ENCODE data around the gene ZNF277. TPM values are rescaled to one million over a fixed set of nuclear protein-coding genes. Genes with fewer than 3 reads are reported as not detected.

Gene ZNF277
- total RNA-seq, 4 donors from 2014 or later, result 19.5 to 27.1 (median 25.7) TPM

- TF ChIP-seq EP300 (IDR thresholded peaks at IDR 0.05), result no peak
- TF ChIP-seq POLR2AphosphoS5 (IDR thresholded peaks at IDR 0.05), result no peak
- TF ChIP-seq CTCF (IDR thresholded peaks at IDR 0.05), result no peak
- no peak for TF ChIP-seq POLR2A (IDR thresholded peaks at IDR 0.05; ENCODE audit: low read depth)
- peak; percentile 29 for DNase-seq (ENCODE audit: extremely low spot score)
- H3K27ac ChIP-seq (replicated peaks in 1 of 4), result peak overlapping the region in 1 of 4 donors; percentile 33
- WGBS, result 75% methylated on average over 7 of the region's 7 CpGs
- no peaks in the 10 kb centered on the region for H3K36me3 ChIP-seq
- no peaks in the 10 kb centered on the region for H3K27me3 ChIP-seq
- intact Hi-C loops (cut with DNase I), result no loop called here
- H3K4me3 ChIP-seq, result no peak overlapping the region
- H3K9me3 ChIP-seq, result no peaks in the 10 kb centered on the region
- H3K4me1 ChIP-seq, result peaks cover 20 to 40% (median 27%) of the 10 kb centered on the region in 4 donors
Measured at GRCh38 chr7:112160771-112161150, 45.7 kb upstream of the ZNF277 start.

- DNase-seq (ENCODE audit: extremely low spot score), result peak; percentile 17
- peaks cover 20 to 40% (median 27%) of the 10 kb centered on the region in 4 donors for H3K4me1 ChIP-seq
- intact Hi-C loops (cut with DNase I), result no loop called here
- no peaks in the 10 kb centered on the region for H3K9me3 ChIP-seq
- no peak for TF ChIP-seq CTCF (IDR thresholded peaks at IDR 0.05)
- TF ChIP-seq POLR2AphosphoS5 (IDR thresholded peaks at IDR 0.05), result no peak
- TF ChIP-seq POLR2A (IDR thresholded peaks at IDR 0.05; ENCODE audit: low read depth), result no peak
- no peak for TF ChIP-seq EP300 (IDR thresholded peaks at IDR 0.05)
- no peak overlapping the region for H3K4me3 ChIP-seq
- H3K27ac ChIP-seq (replicated peaks in 1 of 4), result peak overlapping the region in 2 of 4 donors; percentile 3 to 33
- 58% methylated on average over 3 of the region's 3 CpGs for WGBS
- no peaks in the 10 kb centered on the region for H3K27me3 ChIP-seq
- H3K36me3 ChIP-seq, result no peaks in the 10 kb centered on the region
Measured at GRCh38 chr7:112161253-112162141, 45.0 kb upstream of the ZNF277 start.

- 43% methylated on average over 2 of the region's 2 CpGs for WGBS
- intact Hi-C loops (cut with DNase I), result no loop called here
- peak overlapping the region in 2 of 4 donors; percentile 18 to 46 for H3K27ac ChIP-seq (replicated peaks in 1 of 4)
- no peak for TF ChIP-seq CTCF (IDR thresholded peaks at IDR 0.05)
- TF ChIP-seq POLR2A (IDR thresholded peaks at IDR 0.05; ENCODE audit: low read depth), result no peak
- TF ChIP-seq POLR2AphosphoS5 (IDR thresholded peaks at IDR 0.05), result peak; percentile 7 to 52
- no peak for TF ChIP-seq EP300 (IDR thresholded peaks at IDR 0.05)
- H3K4me3 ChIP-seq, result no peak overlapping the region
- H3K9me3 ChIP-seq, result no peaks in the 10 kb centered on the region
- H3K27me3 ChIP-seq, result no peaks in the 10 kb centered on the region
- peak; percentile 31 for DNase-seq (ENCODE audit: extremely low spot score)
- peaks cover 20 to 40% (median 29%) of the 10 kb centered on the region in 4 donors for H3K4me1 ChIP-seq
- H3K36me3 ChIP-seq, result no peaks in the 10 kb centered on the region
Measured at GRCh38 chr7:112162142-112162766, 44.2 kb upstream of the ZNF277 start.

- Histone ChIP-seq H3K9me3 (no peaks in the 10 kb centered on the region), H3K27ac (replicated peaks in 1 of 4) (peak overlapping the region in 2 of 4 donors; percentile 18 to 46), H3K36me3 (no peaks in the 10 kb centered on the region), H3K27me3 (no peaks in the 10 kb centered on the region), H3K4me3 (no peak overlapping the region), H3K4me1 (peaks cover 20 to 40% (median 29%) of the 10 kb centered on the region in 4 donors)
- DNase-seq (ENCODE audit: extremely low spot score), result no peak
- TF ChIP-seq EP300 (IDR thresholded peaks at IDR 0.05) (no peak), CTCF (IDR thresholded peaks at IDR 0.05) (no peak), POLR2AphosphoS5 (IDR thresholded peaks at IDR 0.05) (no peak), POLR2A (IDR thresholded peaks at IDR 0.05; ENCODE audit: low read depth) (no peak)
- 82% methylated on average over 6 of the region's 6 CpGs for WGBS
- intact Hi-C loops (cut with DNase I), result no loop called here
Measured at GRCh38 chr7:112162784-112163506, 43.5 kb upstream of the ZNF277 start.

All from esophagus muscularis mucosa (tissue), 4 donors.